ENCODE measurements around the gene KLF2. TPM values are rescaled to one million over a fixed set of nuclear protein-coding genes. Genes with fewer than 3 reads are reported as not detected.

KLF2 gene
- total RNA-seq, 4 donors from 2014 or later = 27.0 to 41.1 (median 36.9) TPM

- 74% methylated on average over 11 of the region's 11 CpGs for WGBS
- Histone ChIP-seq H3K36me3 (peaks cover 14% of the 10 kb centered on the region), H3K4me3 (no peak overlapping the region), H3K27ac (no peak overlapping the region), H3K9me3 (no peaks in the 10 kb centered on the region), H3K27me3 (no peaks in the 10 kb centered on the region), H3K4me1 (peaks cover 3% of the 10 kb centered on the region)
- no peak for DNase-seq (ENCODE audit: low spot score in 2 of 2)
- TF ChIP-seq EP300 (IDR thresholded peaks at IDR 0.05) (no peak), POLR2AphosphoS5 (IDR thresholded peaks at IDR 0.05) (no peak), POLR2A (IDR thresholded peaks at IDR 0.05) (no peak)
- TF ChIP-seq, protein P1, sequence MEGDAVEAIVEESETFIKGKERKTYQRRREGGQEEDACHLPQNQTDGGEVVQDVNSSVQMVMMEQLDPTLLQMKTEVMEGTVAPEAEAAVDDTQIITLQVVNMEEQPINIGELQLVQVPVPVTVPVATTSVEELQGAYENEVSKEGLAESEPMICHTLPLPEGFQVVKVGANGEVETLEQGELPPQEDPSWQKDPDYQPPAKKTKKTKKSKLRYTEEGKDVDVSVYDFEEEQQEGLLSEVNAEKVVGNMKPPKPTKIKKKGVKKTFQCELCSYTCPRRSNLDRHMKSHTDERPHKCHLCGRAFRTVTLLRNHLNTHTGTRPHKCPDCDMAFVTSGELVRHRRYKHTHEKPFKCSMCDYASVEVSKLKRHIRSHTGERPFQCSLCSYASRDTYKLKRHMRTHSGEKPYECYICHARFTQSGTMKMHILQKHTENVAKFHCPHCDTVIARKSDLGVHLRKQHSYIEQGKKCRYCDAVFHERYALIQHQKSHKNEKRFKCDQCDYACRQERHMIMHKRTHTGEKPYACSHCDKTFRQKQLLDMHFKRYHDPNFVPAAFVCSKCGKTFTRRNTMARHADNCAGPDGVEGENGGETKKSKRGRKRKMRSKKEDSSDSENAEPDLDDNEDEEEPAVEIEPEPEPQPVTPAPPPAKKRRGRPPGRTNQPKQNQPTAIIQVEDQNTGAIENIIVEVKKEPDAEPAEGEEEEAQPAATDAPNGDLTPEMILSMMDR (IDR thresholded peaks at IDR 0.05) = no peak
Measured at GRCh38 chr19:16351133-16351809, 26.6 kb downstream of the KLF2 start.

- no peaks in the 10 kb centered on the region for H3K9me3 ChIP-seq
- H3K27ac ChIP-seq = no peak overlapping the region
- no peak overlapping the region for H3K4me3 ChIP-seq
- peaks cover 6% of the 10 kb centered on the region for H3K4me1 ChIP-seq
- WGBS = 75% methylated on average over 39 of the region's 39 CpGs
- TF ChIP-seq POLR2AphosphoS5 (IDR thresholded peaks at IDR 0.05) (no peak), POLR2A (IDR thresholded peaks at IDR 0.05) (no peak), EP300 (IDR thresholded peaks at IDR 0.05) (no peak)
- TF ChIP-seq, protein P1 (IDR thresholded peaks at IDR 0.05) = no peak
- peaks cover 14% of the 10 kb centered on the region for H3K36me3 ChIP-seq
- no peak for DNase-seq (ENCODE audit: low spot score in 2 of 2)
- no peaks in the 10 kb centered on the region for H3K27me3 ChIP-seq
Measured at GRCh38 chr19:16355293-16356043, 30.8 kb downstream of the KLF2 start.

DNA sequence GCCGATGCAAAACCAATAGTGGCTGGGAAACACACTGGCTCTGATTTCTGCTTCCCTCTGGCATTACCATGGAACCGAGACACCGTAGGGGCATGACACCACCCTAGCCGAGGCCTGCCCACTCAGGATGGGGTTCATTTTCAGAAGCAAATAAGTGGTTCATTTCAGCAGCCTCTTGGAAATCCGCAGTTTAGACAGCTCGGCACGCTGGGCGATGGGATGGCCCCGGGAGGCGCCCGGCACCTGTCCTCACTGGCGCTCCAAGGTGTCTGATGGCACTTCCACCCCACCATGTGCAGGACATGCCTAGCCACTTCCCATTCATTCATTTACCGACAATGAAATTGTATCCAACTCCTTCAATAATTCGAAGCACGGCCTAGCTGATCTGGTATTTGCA, 33.8 kb downstream of the KLF2 start:
- Histone ChIP-seq H3K27me3 (no peaks in the 10 kb centered on the region), H3K4me1 (peaks cover 13% of the 10 kb centered on the region), H3K36me3 (peaks cover 14% of the 10 kb centered on the region), H3K9me3 (no peaks in the 10 kb centered on the region), H3K4me3 (no peak overlapping the region), H3K27ac (no peak overlapping the region)
- WGBS = 97% methylated on average over 15 of the region's 15 CpGs
- DNase-seq (ENCODE audit: low spot score in 2 of 2) = no peak
- TF ChIP-seq POLR2A (IDR thresholded peaks at IDR 0.05) (no peak), POLR2AphosphoS5 (IDR thresholded peaks at IDR 0.05) (no peak), EP300 (IDR thresholded peaks at IDR 0.05) (no peak)
- TF ChIP-seq, protein P1 (IDR thresholded peaks at IDR 0.05) = no peak

DNA sequence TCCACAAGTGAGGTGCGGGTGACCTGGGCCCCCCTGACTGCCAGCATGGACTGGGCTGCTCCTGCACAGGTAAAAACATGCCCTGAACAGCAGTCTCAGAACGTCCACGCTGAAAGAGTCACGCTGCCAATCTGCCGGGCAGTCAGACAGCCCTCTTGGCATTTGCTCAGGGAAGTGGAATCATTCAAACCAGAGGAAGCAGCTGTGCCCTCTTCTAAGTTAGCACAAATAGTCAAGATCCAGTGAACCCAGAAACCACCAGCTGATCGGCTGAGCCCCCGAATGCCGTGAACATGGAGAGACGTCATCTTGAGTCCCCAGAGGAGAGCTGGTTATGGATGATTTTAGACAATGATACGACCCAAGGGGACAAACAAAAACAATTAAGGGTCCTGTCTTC, 34.4 kb downstream of the KLF2 start:
- H3K9me3 ChIP-seq = no peaks in the 10 kb centered on the region
- no peak for DNase-seq (ENCODE audit: low spot score in 2 of 2)
- 51% methylated on average over 10 of the region's 10 CpGs for WGBS
- no peak for TF ChIP-seq EP300 (IDR thresholded peaks at IDR 0.05)
- TF ChIP-seq POLR2A (IDR thresholded peaks at IDR 0.05) = no peak
- TF ChIP-seq, protein P1 (IDR thresholded peaks at IDR 0.05) = no peak
- no peak for TF ChIP-seq POLR2AphosphoS5 (IDR thresholded peaks at IDR 0.05)
- no peaks in the 10 kb centered on the region for H3K27me3 ChIP-seq
- no peak overlapping the region for H3K27ac ChIP-seq
- peaks cover 14% of the 10 kb centered on the region for H3K36me3 ChIP-seq
- no peak overlapping the region for H3K4me3 ChIP-seq
- peaks cover 17% of the 10 kb centered on the region for H3K4me1 ChIP-seq

DNA sequence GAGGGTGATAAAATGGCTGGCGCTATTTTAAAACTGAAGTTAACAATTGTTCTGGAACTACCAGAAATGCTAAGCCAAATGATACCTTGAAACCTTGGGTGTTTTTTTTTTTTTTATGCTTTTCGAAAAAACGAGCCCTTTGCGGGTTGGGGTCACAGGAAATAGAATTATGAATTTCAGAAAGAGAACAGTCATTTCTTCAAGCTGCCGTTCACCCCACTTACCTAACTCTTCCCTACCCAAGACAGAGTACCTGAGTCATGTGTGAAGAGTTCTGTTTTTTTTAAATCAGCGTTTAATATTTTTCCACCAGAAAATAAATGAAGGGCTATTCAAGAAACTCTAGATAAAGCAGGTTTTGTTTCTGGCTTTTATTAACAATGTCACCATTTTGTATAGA, 35.3 kb downstream of the KLF2 start:
- WGBS = 95% methylated on average over 6 of the region's 6 CpGs
- TF ChIP-seq, protein P1 (IDR thresholded peaks at IDR 0.05) = no peak
- no peak for TF ChIP-seq EP300 (IDR thresholded peaks at IDR 0.05)
- TF ChIP-seq POLR2A (IDR thresholded peaks at IDR 0.05) = no peak
- TF ChIP-seq POLR2AphosphoS5 (IDR thresholded peaks at IDR 0.05) = no peak
- peaks cover 6% of the 10 kb centered on the region for H3K36me3 ChIP-seq

More for the DNA sequence above, 35.3 kb downstream of the KLF2 start:
- H3K27ac ChIP-seq = no peak overlapping the region
- H3K27me3 ChIP-seq = no peaks in the 10 kb centered on the region
- H3K4me3 ChIP-seq = no peak overlapping the region
- no peak for DNase-seq (ENCODE audit: low spot score in 2 of 2)
- peaks cover 17% of the 10 kb centered on the region for H3K4me1 ChIP-seq
- H3K9me3 ChIP-seq = no peaks in the 10 kb centered on the region
